A673 (cell line): ENCODE results near the gene ST6GALNAC3. TPM values are rescaled to one million over a fixed set of nuclear protein-coding genes. Genes with fewer than 3 reads are reported as not detected.
"Not testable (repeated sequence)": the region's sequence is repeated elsewhere in the genome, so short reads cannot be mapped to it uniquely, and the experiment has no call there.

Experiments
- BruUV-seq: library from RNA; stranded (reverse); fragments of 400-500 nt; replicated peaks from 2 replicates; lab custom pipeline; 2021; lab: Mats Ljungman, UMichigan
- CTCF ChIA-PET: fragments of 300-600 bp; sonication (Branson Sonifier 250); formaldehyde crosslinking; loops from one replicate; lab custom pipeline; 2022; ENCODE audit warnings: antibody characterized with exemption; lab: Charles Lee
- POLR2A ChIA-PET: fragments of 300-600 bp; sonication (Branson Sonifier 250); formaldehyde crosslinking; loops from one replicate; lab custom pipeline; 2022; ENCODE audit warnings: antibody characterized with exemption; ENCODE audit not compliant: low non-redundant PET; lab: Charles Lee
- DNase-seq: peaks from one replicate; pipeline ENCODE4 v3.0.0-alpha.2; 2015; ENCODE audit warnings: low spot score
- H3K27ac ChIP-seq: fragments of 200-600 bp; sonication (generic); 2 replicates; pipeline ENCODE4 v1.5.1; 2016; ENCODE audit warnings: mixed run types, low read depth, mild to moderate bottlenecking, mixed read lengths, antibody characterized with exemption, low read length; ENCODE audit not compliant: poor library complexity, severe bottlenecking
- H3K27me3 ChIP-seq: fragments of 200-600 bp; sonication (generic); replicated peaks from 2 replicates; pipeline ENCODE4 v1.6.1; 2017; ENCODE audit warnings: mixed run types, low read depth, mild to moderate bottlenecking, mixed read lengths, antibody characterized with exemption, low read length; ENCODE audit not compliant: insufficient read depth, poor library complexity
- H3K36me3 ChIP-seq: fragments of 200-600 bp; sonication (generic); 2 replicates; pipeline ENCODE4 v1.6.1; 2016; ENCODE audit warnings: mixed run types, mild to moderate bottlenecking, mixed read lengths, antibody characterized with exemption, low read length; ENCODE audit not compliant: insufficient read depth, poor library complexity, severe bottlenecking
- H3K4me1 ChIP-seq: fragments of 200-600 bp; sonication (generic); 2 replicates; pipeline ENCODE4 v1.6.1; 2017; ENCODE audit warnings: mixed run types, mild to moderate bottlenecking, mixed read lengths, antibody characterized with exemption, low read length; ENCODE audit not compliant: insufficient read depth, poor library complexity, severe bottlenecking
- H3K4me3 ChIP-seq: fragments of 200-600 bp; sonication (generic); 2 replicates; pipeline ENCODE4 v1.5.1; 2016; ENCODE audit warnings: low read depth, mixed run types, mild to moderate bottlenecking, mixed read lengths, low read length; ENCODE audit not compliant: poor library complexity, severe bottlenecking
- H3K9me3 ChIP-seq: fragments of 200-600 bp; sonication (generic); 2 replicates; pipeline ENCODE4 v1.6.1; 2016; ENCODE audit warnings: mixed run types, low read depth, mild to moderate bottlenecking, mixed read lengths, antibody characterized with exemption, low read length; ENCODE audit not compliant: poor library complexity, severe bottlenecking
- CTCF ChIP-seq: fragments of 300-800, 200-600 bp; sonication (generic); conservative IDR thresholded peaks from 2 replicates; pipeline ENCODE4 v1.5.1; 2017; ENCODE audit warnings: low read depth, mild to moderate bottlenecking, antibody characterized with exemption, low read length, moderate library complexity, mixed read lengths
- EZH2 ChIP-seq: fragments of 200-600 bp; sonication (generic); IDR thresholded peaks from 2 replicates; pipeline ENCODE4 v1.6.1; 2017; ENCODE audit warnings: borderline replicate concordance, low read depth, mild to moderate bottlenecking, mixed read lengths, antibody characterized with exemption, low read length; ENCODE audit not compliant: poor library complexity, severe bottlenecking
- intact Hi-C: fragments of 100-400 bp; cut with micrococcal nuclease; formaldehyde crosslinking; loops from one replicate; pipeline ENCODE4 v1.10.0; 2022; ENCODE audit not compliant: unreplicated experiment
- total RNA-seq: library from RNA; stranded (reverse); gene quantifications from 2 replicates; pipeline ENCODE4 v1.2.3, GENCODE V29; 2021

ST6GALNAC3 gene
- total RNA-seq, 1 experiment from 2014 or later: 1.2 TPM

DNA sequence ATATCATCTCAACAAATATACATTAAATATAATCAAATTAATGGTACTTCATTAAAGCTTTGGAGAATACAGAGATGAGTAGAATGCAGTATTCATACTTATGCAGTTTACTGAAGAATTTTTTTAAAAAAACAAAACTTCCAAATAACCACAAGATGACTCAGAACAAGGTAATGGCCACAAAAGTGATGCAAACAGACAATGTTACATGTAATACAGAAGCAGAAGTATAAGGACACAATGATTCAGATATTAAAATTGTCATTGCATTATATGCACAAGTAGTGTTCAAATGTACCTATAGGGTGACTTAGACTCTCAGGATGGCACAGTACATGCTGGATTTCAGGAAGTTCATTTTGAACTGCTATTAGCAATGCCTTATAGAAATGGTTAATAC lies 565.5 kb downstream of the ST6GALNAC3 start:
- no TSS peak for BruUV-seq
- ChIA-PET POLR2A (no interaction called here), CTCF (no interaction called here)
- Histone ChIP-seq H3K36me3 (no peaks in the 10 kb centered on the region), H3K4me3 (no peak overlapping the region), H3K9me3 (no peaks in the 10 kb centered on the region), H3K27me3 (peaks cover 29% of the 10 kb centered on the region), H3K27ac (no peak overlapping the region), H3K4me1 (no peaks in the 10 kb centered on the region)
- intact Hi-C loops: no loop called here
- DNase-seq: no peak
- no peak for TF ChIP-seq EZH2
- TF ChIP-seq CTCF: no peak

DNA sequence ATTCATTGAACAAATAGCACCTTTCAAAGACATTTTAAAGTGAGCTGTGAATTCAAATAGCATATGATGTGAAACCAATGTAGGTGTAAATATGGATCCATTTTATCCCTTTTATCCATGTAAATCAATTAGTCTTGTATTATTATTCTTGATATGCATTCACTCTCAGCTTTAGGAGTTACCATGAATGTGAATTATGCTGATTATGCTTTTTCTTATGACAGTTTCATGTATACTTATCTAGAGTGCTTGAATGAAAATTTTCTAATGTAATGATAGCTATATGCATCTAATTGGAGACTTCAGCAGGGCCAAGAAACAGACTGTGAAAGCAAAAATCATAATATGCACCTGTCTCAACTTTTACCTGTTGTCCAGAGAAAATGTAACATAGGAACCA lies 566.2 kb downstream of the ST6GALNAC3 start:
- POLR2A ChIA-PET: no interaction called here
- no peak for TF ChIP-seq EZH2
- no peak for TF ChIP-seq CTCF
- no peak overlapping the region for H3K4me3 ChIP-seq
- H3K27ac ChIP-seq: no peak overlapping the region
- H3K9me3 ChIP-seq: no peaks in the 10 kb centered on the region
- no TSS peak for BruUV-seq
- CTCF ChIA-PET: no interaction called here
- DNase-seq: no peak
- no peaks in the 10 kb centered on the region for H3K36me3 ChIP-seq
- H3K27me3 ChIP-seq: peaks cover 29% of the 10 kb centered on the region
- intact Hi-C loops: no loop called here
- no peaks in the 10 kb centered on the region for H3K4me1 ChIP-seq

DNA sequence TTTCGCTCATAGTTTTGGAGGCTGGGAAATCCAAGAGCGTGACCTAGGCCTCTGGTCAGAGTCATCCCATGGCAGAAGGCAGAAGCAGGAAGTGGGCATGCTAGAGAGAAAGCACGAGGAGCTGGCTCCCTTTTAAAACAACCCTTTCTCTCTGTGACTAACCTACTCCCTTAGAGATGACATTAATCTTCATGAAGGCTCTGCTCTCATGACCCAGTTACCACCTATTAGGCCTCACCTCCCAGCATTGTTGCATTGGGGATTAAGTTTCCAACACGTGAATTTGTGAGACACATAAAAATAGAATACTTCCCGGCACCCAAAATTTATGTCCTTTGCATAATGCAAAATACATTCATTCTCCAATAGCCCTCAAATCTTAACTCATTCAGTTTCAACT lies 569.6 kb downstream of the ST6GALNAC3 start:
- Histone ChIP-seq H3K27me3 (peaks cover 2% of the 10 kb centered on the region), H3K4me3 (no peak overlapping the region), H3K4me1 (no peaks in the 10 kb centered on the region), H3K27ac (no peak overlapping the region), H3K36me3 (no peaks in the 10 kb centered on the region), H3K9me3 (no peaks in the 10 kb centered on the region)
- DNase-seq: no peak
- no peak for TF ChIP-seq CTCF
- TF ChIP-seq EZH2: no peak
- no TSS peak for BruUV-seq
- intact Hi-C loops: no loop called here
- ChIA-PET CTCF (no interaction called here), POLR2A (no interaction called here)

DNA sequence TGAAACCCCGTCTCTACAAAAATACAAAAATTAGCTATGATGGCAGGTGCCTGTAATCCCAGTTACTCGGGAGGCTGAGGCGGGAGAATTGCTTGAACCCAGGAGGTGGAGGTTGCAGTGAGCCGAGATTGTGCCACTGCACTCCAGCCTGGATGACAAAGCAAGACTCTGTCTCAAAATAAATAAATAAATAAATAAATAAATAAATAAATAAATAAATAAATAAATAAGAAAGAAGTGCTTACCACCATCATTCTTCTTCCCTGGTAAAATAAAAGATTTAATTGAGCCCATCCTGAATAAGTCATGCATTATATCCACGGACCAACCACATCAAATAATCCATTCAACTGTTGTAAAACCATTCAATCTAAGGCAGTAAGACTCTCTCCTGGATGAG lies 578.3 kb downstream of the ST6GALNAC3 start:
- intact Hi-C loops, H3K27ac ChIP-seq, POLR2A ChIA-PET, H3K36me3 ChIP-seq, H3K27me3 ChIP-seq, CTCF ChIA-PET, DNase-seq, H3K4me1 ChIP-seq, BruUV-seq, H3K4me3 ChIP-seq: not testable (repeated sequence)
- peaks cover 10% of the 10 kb centered on the region for H3K9me3 ChIP-seq
